Inflammatory macrophage treated with lipopolysaccharide for 1 hour (primary cell): Measurements from ENCODE around the gene ATAD5.
"Not testable (repeated sequence)": the region's sequence is repeated elsewhere in the genome, so short reads cannot be mapped to it uniquely, and the experiment has no call there.

Source experiments
- DNase-seq, 2 donors: peaks; one replicate each; pipeline ENCODE4 v3.0.0-alpha.2; 2020 to 2022

The ATAD5 gene

GRCh38 chr17:30913955-30914354, 82.2 kb downstream of the ATAD5 start:
- no peak for DNase-seq

- DNase-seq: no peak
Measured at GRCh38 chr17:30915833-30916611, 84.3 kb downstream of the ATAD5 start.

- DNase-seq: no peak
Measured at GRCh38 chr17:30917050-30917449, 85.3 kb downstream of the ATAD5 start.

- no peak for DNase-seq
Measured at GRCh38 chr17:30920282-30920681, 88.5 kb downstream of the ATAD5 start.

GRCh38 chr17:30920683-30921543, 89.1 kb downstream of the ATAD5 start:
- peak in 1 of 2 donors; percentile 22 for DNase-seq

- DNase-seq: peak; percentile 63 to 68
Measured at GRCh38 chr17:30921544-30922196, 89.9 kb downstream of the ATAD5 start, which contains the start of gene ADAP2. TSS of gene ADAP2 (plus strand) at chr17:30921945. CDS start at chr17:30922015, 70 bp downstream.

GRCh38 chr17:30922235-30923030, 90.7 kb downstream of the ATAD5 start:
- peak; percentile 13 to 19 for DNase-seq

- DNase-seq: no peak
Measured at GRCh38 chr17:30924341-30924740, 92.6 kb downstream of the ATAD5 start.

GRCh38 chr17:30926516-30926915, 94.8 kb downstream of the ATAD5 start:
- DNase-seq: peak; percentile 23 to 68

GRCh38 chr17:30927756-30928155, 96.0 kb downstream of the ATAD5 start:
- DNase-seq: peak in 1 of 2 donors; percentile 24

GRCh38 chr17:30928584-30928983, 96.8 kb downstream of the ATAD5 start:
- DNase-seq: no peak

- DNase-seq: no peak
Measured at GRCh38 chr17:30929081-30929633, 97.4 kb downstream of the ATAD5 start.

- not testable (repeated sequence) for DNase-seq
Measured at GRCh38 chr17:30929861-30930260, 98.1 kb downstream of the ATAD5 start.

- no peak for DNase-seq
Measured at GRCh38 chr17:30930495-30930894, 98.7 kb downstream of the ATAD5 start.

- DNase-seq: not testable (repeated sequence)
Measured at GRCh38 chr17:30931582-30931981, 99.8 kb downstream of the ATAD5 start.

- DNase-seq: no peak
Measured at GRCh38 chr17:30933966-30934365, 102.2 kb downstream of the ATAD5 start.

GRCh38 chr17:30939051-30939689, 107.4 kb downstream of the ATAD5 start:
- no peak for DNase-seq

- no peak for DNase-seq
Measured at GRCh38 chr17:30942308-30943079, 110.7 kb downstream of the ATAD5 start.
